BLaER1 treated with 17β-estradiol and CSF1 and Interleukin-3, amounts not matched to agents 10 nM and 100 nM (cell line): ENCODE data around the gene BLTP3B.
"Not testable (repeated sequence)": the region's sequence is repeated elsewhere in the genome, so short reads cannot be mapped to it uniquely, and the experiment has no call there.

ENCODE experiments used
- H3K27ac ChIP-seq, 11 experiments: shearing (Covaris generic); formaldehyde crosslinking; 2 replicates each; pipeline ENCODE4 v1.8.1; 2022
- H3K27me3 ChIP-seq, 11 experiments: shearing (Covaris generic); formaldehyde crosslinking; 2 replicates each; pipeline ENCODE4 v1.8.1; 2022
- H3K36me3 ChIP-seq, 11 experiments: shearing (Covaris generic); formaldehyde crosslinking; 2 replicates each; pipeline ENCODE4 v1.8.1; 2022
- H3K4me1 ChIP-seq, 10 experiments: shearing (Covaris generic); formaldehyde crosslinking; 2 replicates each; pipeline ENCODE4 v1.8.1; 2022
- H3K4me2 ChIP-seq, 11 experiments: shearing (Covaris generic); formaldehyde crosslinking; 2 replicates each; pipeline ENCODE4 v1.8.1; 2022
- H3K4me3 ChIP-seq, 10 experiments: shearing (Covaris generic); formaldehyde crosslinking; 2 replicates each; pipeline ENCODE4 v1.8.1; 2022
- H3K9ac ChIP-seq, 11 experiments: shearing (Covaris generic); formaldehyde crosslinking; 2 replicates each; pipeline ENCODE4 v1.8.1; 2022
- H3K9me3 ChIP-seq, 11 experiments: shearing (Covaris generic); formaldehyde crosslinking; replicated peaks in 1 of 11; 2 replicates each; pipeline ENCODE4 v1.8.1; 2022
- H4K20me1 ChIP-seq, 11 experiments: shearing (Covaris generic); formaldehyde crosslinking; 2 replicates each; pipeline ENCODE4 v1.8.1; 2022
- Cebpa-rat ChIP-seq, 11 experiments: shearing (Covaris generic); IDR thresholded peaks; 2 replicates each; pipeline ENCODE4 v1.8.1; 2022

Gene BLTP3B

GRCh38 chr12:100142851-100143559 is at the start of gene BLTP3B:
BLTP3B (minus strand) TSS chr12:100142874; CDS start chr12:100142635, 239 bp downstream.
- peak within 1 kb of the TSS; percentile 93 to 99 (median 97) for H3K27ac ChIP-seq
- H3K4me3 ChIP-seq, result peak within 1 kb of the TSS; percentile 81 to 100 (median 95)

GRCh38 chr12:100189636-100190394 is 47.1 kb upstream of the BLTP3B start:
- H3K36me3 ChIP-seq, result peaks cover 0 to 68% (median 22%) of the 10 kb centered on the region in 11 experiments; a peak in 14 of 22 replicates
- H3K4me3 ChIP-seq, result no peak overlapping the region
- H4K20me1 ChIP-seq, result no peaks in the 10 kb centered on the region

More at GRCh38 chr12:100142851-100143559, at the start of gene BLTP3B:
- peaks cover 0 to 7% (median 0%) of the 10 kb centered on the region in 11 experiments; a peak in 1 of 22 replicates for H3K9me3 ChIP-seq
- no peaks in the 10 kb centered on the region for H3K27me3 ChIP-seq
- H3K4me1 ChIP-seq, result peaks cover 30 to 51% (median 38%) of the 10 kb centered on the region in 10 experiments
- no peaks in the 10 kb centered on the region; a peak in 1 of 22 replicates for H3K36me3 ChIP-seq
- H3K4me2 ChIP-seq, result peak within 1 kb of the TSS; percentile 70 to 96 (median 85)
- no peak for TF ChIP-seq Cebpa-rat (IDR thresholded peaks at IDR 0.05)
- peak within 1 kb of the TSS; percentile 92 to 99 (median 98) for H3K9ac ChIP-seq
- peaks cover 5 to 41% (median 17%) of the 10 kb centered on the region in 11 experiments; a peak in 15 of 22 replicates for H4K20me1 ChIP-seq

GRCh38 chr12:100188888-100189635 is 46.4 kb upstream of the BLTP3B start:
- peak overlapping the region in 9 of 11 experiments; percentile 45 to 71 (median 64); a peak in 13 of 22 replicates for H3K4me2 ChIP-seq
- peak overlapping the region in 3 of 11 experiments; percentile 7 to 46 (median 44); a peak in 3 of 22 replicates for H3K9ac ChIP-seq
- not testable (repeated sequence) for H3K27me3 ChIP-seq, H3K4me3 ChIP-seq, H4K20me1 ChIP-seq
- H3K27ac ChIP-seq, result peak overlapping the region in 9 of 11 experiments; percentile 22 to 72 (median 52); a peak in 14 of 22 replicates
- H3K36me3 ChIP-seq, result peaks cover 0 to 60% (median 16%) of the 10 kb centered on the region in 11 experiments; a peak in 13 of 22 replicates
- H3K9me3 ChIP-seq, result peaks cover 4 to 11% (median 7%) of the 10 kb centered on the region in 11 experiments; a peak in 9 of 22 replicates
- peaks cover 15 to 40% (median 31%) of the 10 kb centered on the region in 10 experiments for H3K4me1 ChIP-seq

More at GRCh38 chr12:100189636-100190394, 47.1 kb upstream of the BLTP3B start:
- Histone ChIP-seq H3K4me2 (peak overlapping the region; percentile 41 to 71 (median 58); a peak in 20 of 22 replicates), H3K9me3 (peaks cover 4 to 11% (median 7%) of the 10 kb centered on the region in 11 experiments; a peak in 9 of 22 replicates), H3K9ac (peak overlapping the region in 3 of 11 experiments; percentile 7 to 46 (median 44); a peak in 3 of 22 replicates), H3K27ac (peak overlapping the region in 9 of 11 experiments; percentile 22 to 72 (median 52); a peak in 17 of 22 replicates), H3K4me1 (peaks cover 15 to 40% (median 31%) of the 10 kb centered on the region in 10 experiments), H3K27me3 (no peaks in the 10 kb centered on the region)
- no peak for TF ChIP-seq Cebpa-rat (IDR thresholded peaks at IDR 0.05)

- Histone ChIP-seq H4K20me1 (no peaks in the 10 kb centered on the region), H3K9me3 (peaks cover 4 to 11% (median 7%) of the 10 kb centered on the region in 11 experiments; a peak in 9 of 22 replicates), H3K9ac (no peak overlapping the region), H3K4me3 (no peak overlapping the region), H3K4me1 (peaks cover 15 to 40% (median 31%) of the 10 kb centered on the region in 10 experiments), H3K27ac (no peak overlapping the region), H3K27me3 (no peaks in the 10 kb centered on the region), H3K36me3 (peaks cover 0 to 53% (median 16%) of the 10 kb centered on the region in 11 experiments; a peak in 11 of 22 replicates), H3K4me2 (no peak overlapping the region)
- TF ChIP-seq Cebpa-rat (IDR thresholded peaks at IDR 0.05), result no peak
Measured at GRCh38 chr12:100187857-100188519, 45.3 kb upstream of the BLTP3B start.

GRCh38 chr12:100187068-100187467 is 44.4 kb upstream of the BLTP3B start:
- no peak overlapping the region for H3K4me2 ChIP-seq
- H3K4me1 ChIP-seq, result peaks cover 15 to 40% (median 31%) of the 10 kb centered on the region in 10 experiments
- peaks cover 0 to 44% (median 16%) of the 10 kb centered on the region in 11 experiments; a peak in 11 of 22 replicates for H3K36me3 ChIP-seq
- no peak overlapping the region for H3K9ac ChIP-seq
- peaks cover 4 to 11% (median 7%) of the 10 kb centered on the region in 11 experiments; a peak in 9 of 22 replicates for H3K9me3 ChIP-seq
- no peaks in the 10 kb centered on the region for H3K27me3 ChIP-seq
- TF ChIP-seq Cebpa-rat (IDR thresholded peaks at IDR 0.05), result no peak
- no peak overlapping the region for H3K4me3 ChIP-seq
- no peak overlapping the region for H3K27ac ChIP-seq
- no peaks in the 10 kb centered on the region for H4K20me1 ChIP-seq

GRCh38 chr12:100186071-100186470 is 43.4 kb upstream of the BLTP3B start:
- Histone ChIP-seq H3K27me3 (no peaks in the 10 kb centered on the region), H3K27ac (peak overlapping the region in 2 of 11 experiments; percentile 54 to 57; a peak in 3 of 22 replicates), H4K20me1 (no peaks in the 10 kb centered on the region), H3K4me2 (no peak overlapping the region), H3K36me3 (peaks cover 0 to 44% (median 16%) of the 10 kb centered on the region in 11 experiments; a peak in 11 of 22 replicates), H3K9ac (no peak overlapping the region), H3K4me3 (no peak overlapping the region), H3K4me1 (peaks cover 15 to 31% (median 29%) of the 10 kb centered on the region in 10 experiments), H3K9me3 (peaks cover 4 to 11% (median 7%) of the 10 kb centered on the region in 11 experiments; a peak in 9 of 22 replicates)
- no peak for TF ChIP-seq Cebpa-rat (IDR thresholded peaks at IDR 0.05)

- Histone ChIP-seq H4K20me1 (no peaks in the 10 kb centered on the region), H3K4me3 (no peak overlapping the region), H3K27ac (peak overlapping the region in 4 of 11 experiments; percentile 0 to 57 (median 45); a peak in 7 of 22 replicates), H3K4me2 (peak overlapping the region in 6 of 11 experiments; percentile 6 to 40 (median 20); a peak in 7 of 22 replicates), H3K9me3 (peaks cover 4 to 11% (median 7%) of the 10 kb centered on the region in 11 experiments; a peak in 9 of 22 replicates), H3K9ac (peak overlapping the region in 1 of 11 experiments; percentile 36; a peak in 1 of 22 replicates), H3K4me1 (peaks cover 12 to 25% (median 22%) of the 10 kb centered on the region in 10 experiments), H3K27me3 (no peaks in the 10 kb centered on the region), H3K36me3 (peaks cover 0 to 44% (median 16%) of the 10 kb centered on the region in 11 experiments; a peak in 11 of 22 replicates)
- TF ChIP-seq Cebpa-rat (IDR thresholded peaks at IDR 0.05), result no peak
Measured at GRCh38 chr12:100185361-100185894, 42.8 kb upstream of the BLTP3B start.
